GM12878 (cell line): ENCODE data around the gene BTNL9. TPM values are rescaled to one million over a fixed set of nuclear protein-coding genes. Genes with fewer than 3 reads are reported as not detected.

Experiments used
- ATAC-seq: fragments of 200-7000 bp; cut with Tn5 transposase; 3 replicates; pipeline ENCODE4 v1.9.1; 2020; ENCODE audit warnings: mild to moderate bottlenecking, moderate library complexity
- BruUV-seq: library from RNA; stranded (reverse); fragments of 400-500 nt; replicated peaks from 2 replicates; lab custom pipeline; 2021; lab: Mats Ljungman, UMichigan
- CTCF ChIA-PET: fragments of 300-600 bp; sonication (Branson Sonifier 250); formaldehyde crosslinking; extraction: SDS; loops from one replicate; lab custom pipeline; 2021; ENCODE audit warnings: inconsistent platforms; lab: Yijun Ruan, JAX
- POLR2A ChIA-PET: fragments of 350-600 bp; formaldehyde crosslinking; extraction: SDS; loops from one replicate; lab custom pipeline; 2021; ENCODE audit warnings: inconsistent platforms; lab: Charles Lee
- RAD21 ChIA-PET: fragments of 300-600 bp; sonication (Branson Sonifier 250); formaldehyde crosslinking; loops from one replicate; lab custom pipeline; 2023; ENCODE audit warnings: antibody characterized with exemption; ENCODE audit not compliant: unreplicated experiment; lab: Charles Lee
- SMC1A ChIA-PET: fragments of 300-600 bp; sonication (Branson Sonifier 250); formaldehyde crosslinking; loops from one replicate; lab custom pipeline; 2023; ENCODE audit not compliant: unreplicated experiment, uncharacterized antibody; lab: Charles Lee
- DNase-seq: peaks from one replicate; pipeline ENCODE4 v3.0.0-alpha.2; 2011; ENCODE audit warnings: low read depth, low spot score
- FAIRE-seq: peaks from 3 replicates; lab custom pipeline; 2011; peaks lifted over from hg19 to GRCh38; lab: Jason Lieb, UNC
- H2AFZ ChIP-seq: 2 replicates; pipeline ENCODE4 v1.6.0; 2011; ENCODE audit warnings: low read depth, low read length, control low read depth; ENCODE audit not compliant: control insufficient read depth
- H3K27ac ChIP-seq: 2 replicates; pipeline ENCODE4 v1.5.1; 2011; ENCODE audit warnings: control low read depth; ENCODE audit not compliant: control insufficient read depth, insufficient read depth
- H3K27me3 ChIP-seq, 2 experiments: replicated peaks in 1 of 2; 2 replicates each; pipeline versions ENCODE4 v1.6.0 to v1.6.1; 2011; ENCODE audit warnings: low read length in 1 of 2; ENCODE audit not compliant: control insufficient read depth in 2 of 2, insufficient read depth in 2 of 2
- H3K36me3 ChIP-seq, 2 experiments: 2 replicates each; pipeline ENCODE4 v1.5.1; 2011; ENCODE audit warnings: low read length in 1 of 2; ENCODE audit not compliant: control insufficient read depth in 2 of 2, insufficient read depth in 2 of 2
- H3K4me1 ChIP-seq: 2 replicates; pipeline ENCODE4 v1.6.1; 2011; ENCODE audit warnings: mild to moderate bottlenecking, low read length, moderate library complexity, mixed read lengths; ENCODE audit not compliant: control insufficient read depth, insufficient read depth
- H3K4me2 ChIP-seq: 2 replicates; pipeline ENCODE4 v1.6.0; 2011; ENCODE audit warnings: control low read depth; ENCODE audit not compliant: control insufficient read depth, insufficient read depth
- H3K4me3 ChIP-seq: fragments of 200-600 bp; sonication (generic); 2 replicates; pipeline ENCODE4 v1.5.1; 2016
- H3K79me2 ChIP-seq: 2 replicates; pipeline ENCODE4 v1.6.0; 2011; ENCODE audit warnings: low read length; ENCODE audit not compliant: control insufficient read depth, insufficient read depth
- H3K9ac ChIP-seq: 2 replicates; pipeline ENCODE4 v1.8.0; 2011; ENCODE audit warnings: low read length, control low read depth, mixed read lengths; ENCODE audit not compliant: control insufficient read depth, insufficient read depth
- H3K9me3 ChIP-seq: replicated peaks from 3 replicates; pipeline ENCODE4 v1.5.1; 2011; ENCODE audit warnings: mild to moderate bottlenecking, low read length; ENCODE audit not compliant: control insufficient read depth, insufficient read depth
- H4K20me1 ChIP-seq: 2 replicates; pipeline ENCODE4 v1.6.0; 2011; ENCODE audit not compliant: control insufficient read depth, insufficient read depth
- HDAC2 ChIP-seq: fragments of 200-600 bp; sonication (generic); IDR thresholded peaks from 2 replicates; pipeline ENCODE4 v1.6.1; 2017
- MEF2A ChIP-seq: IDR thresholded peaks from 2 replicates; pipeline ENCODE4 v1.6.1; 2011; ENCODE audit warnings: low read depth, mild to moderate bottlenecking, low read length, moderate library complexity; ENCODE audit not compliant: insufficient read depth
- RB1 ChIP-seq: fragments of 450-650 bp; formaldehyde crosslinking; IDR thresholded peaks from 2 replicates; pipeline ENCODE4 v1.6.1; 2017; ENCODE audit warnings: mild to moderate bottlenecking, borderline replicate concordance
- SIN3A ChIP-seq: IDR thresholded peaks from 2 replicates; pipeline ENCODE4 v1.6.1; 2012; ENCODE audit warnings: low read depth, low read length, improper control_type of control experiment
- ZNF207 ChIP-seq: fragments of 450-650 bp; IDR thresholded peaks from 2 replicates; pipeline ENCODE4 v1.6.1; 2014; ENCODE audit warnings: antibody characterized with exemption, mild to moderate bottlenecking, borderline replicate concordance
- WGBS: methylation state at CpG from one replicate; pipeline ENCODE4 v1.1.6; 2016; ENCODE audit warnings: low lambda C conversion rate; ENCODE audit not compliant: insufficient replicate concordance, insufficient coverage; ENCODE audit errors: missing lambda C conversion rate; 5-methylcytosine and 5-hydroxymethylcytosine counted together
- in situ Hi-C: fragments of 300-500 bp; cut with MboI; formaldehyde crosslinking; loops from 9 replicates; pipeline ENCODE4 v1.14.3; 2018; ENCODE audit warnings: mixed read lengths
- intact Hi-C: fragments of 100-400 bp; cut with micrococcal nuclease; formaldehyde crosslinking; loops from one replicate; pipeline ENCODE4 v1.14.2; 2022; ENCODE audit not compliant: unreplicated experiment
- polyA plus RNA-seq, 11 experiments: library from polyadenylated mRNA; depleted of rRNA in 4 of 11; unstranded in 6 of 11; stranded (reverse) in 5 of 11; fragments of >200 nt; fragmentation: Nextera tagmentation in 4 of 11; fragmentation: Illumina TruSeq in 1 of 11; extraction: Ambion mirVana in 4 of 11; extraction: Trizol in 1 of 11; gene quantifications; 1 replicate in 1 of 11; 2 replicates in 10 of 11; pipeline versions ENCODE4 v1.2.1 to v1.2.3, GENCODE V29; 2011 to 2016; ENCODE audit warnings: inconsistent platforms in 2 of 11, missing spikeins in 2 of 11, low read depth in 1 of 11
- total RNA-seq, 4 experiments: library from RNA; depleted of rRNA in 3 of 4; stranded (reverse); fragments of >200 nt in 3 of 4; fragmentation: Illumina TruSeq in 1 of 4; extraction: Trizol in 1 of 4; gene quantifications; 2 replicates each; pipeline versions ENCODE4 v1.2.1 to v1.2.3, GENCODE V29; 2013 to 2021
- TF ChIP-seq, protein P1 (sequence below): fragments of 450-650 bp; formaldehyde crosslinking; IDR thresholded peaks from 2 replicates; pipeline ENCODE4 v1.4.0; 2022; ENCODE audit warnings: mild to moderate bottlenecking, moderate library complexity

The BTNL9 gene
- total and polyA plus RNA-seq, 10 of the 15 experiments (the other 5 are each of a cell fraction or from before 2014, with no cell fraction given), result 0.01 to 16.5 (median 0.06) TPM; not detected in 5

- DNase-seq (no peak), FAIRE-seq (no peak), ATAC-seq (no peak)
- intact Hi-C loops (no loop called here), in situ Hi-C loops (no loop called here)
- Histone ChIP-seq H3K79me2 (no peaks in the 10 kb centered on the region), H3K36me3 (no peaks in the 10 kb centered on the region), H3K4me3 (no peak overlapping the region), H3K9me3 (no peaks in the 10 kb centered on the region; the same call in 2 of the 3 replicates), H3K4me2 (no peak overlapping the region), H3K4me1 (no peaks in the 10 kb centered on the region), H3K27ac (no peak overlapping the region), H2AFZ (no peak overlapping the region), H4K20me1 (no peaks in the 10 kb centered on the region), H3K27me3 (no peaks in the 10 kb centered on the region; a peak in 1 of 4 replicates), H3K9ac (no peak overlapping the region)
- WGBS, result 76% methylated on average over 7 of the region's 7 CpGs
- ChIA-PET RAD21 (interaction anchor here (1.3 kb wide), 1 partner anchor 196 kb away, joined by 5 read pairs; no protein-coding TSS in a partner anchor), POLR2A (no interaction called here), SMC1A (interaction anchor here (0.9 kb wide), 1 partner anchor 16 kb away, joined by 3 read pairs; no protein-coding TSS in a partner anchor), CTCF (interaction anchor here (0.8 to 1.6 kb wide), 2 partner anchors 10 to 155 kb away, joined by 4 to 6 read pairs; no protein-coding TSS in a partner anchor)
- no TSS peak for BruUV-seq
- TF ChIP-seq SIN3A, result no peak
- TF ChIP-seq HDAC2, result no peak
- TF ChIP-seq RB1, result no peak
- TF ChIP-seq, protein P1, sequence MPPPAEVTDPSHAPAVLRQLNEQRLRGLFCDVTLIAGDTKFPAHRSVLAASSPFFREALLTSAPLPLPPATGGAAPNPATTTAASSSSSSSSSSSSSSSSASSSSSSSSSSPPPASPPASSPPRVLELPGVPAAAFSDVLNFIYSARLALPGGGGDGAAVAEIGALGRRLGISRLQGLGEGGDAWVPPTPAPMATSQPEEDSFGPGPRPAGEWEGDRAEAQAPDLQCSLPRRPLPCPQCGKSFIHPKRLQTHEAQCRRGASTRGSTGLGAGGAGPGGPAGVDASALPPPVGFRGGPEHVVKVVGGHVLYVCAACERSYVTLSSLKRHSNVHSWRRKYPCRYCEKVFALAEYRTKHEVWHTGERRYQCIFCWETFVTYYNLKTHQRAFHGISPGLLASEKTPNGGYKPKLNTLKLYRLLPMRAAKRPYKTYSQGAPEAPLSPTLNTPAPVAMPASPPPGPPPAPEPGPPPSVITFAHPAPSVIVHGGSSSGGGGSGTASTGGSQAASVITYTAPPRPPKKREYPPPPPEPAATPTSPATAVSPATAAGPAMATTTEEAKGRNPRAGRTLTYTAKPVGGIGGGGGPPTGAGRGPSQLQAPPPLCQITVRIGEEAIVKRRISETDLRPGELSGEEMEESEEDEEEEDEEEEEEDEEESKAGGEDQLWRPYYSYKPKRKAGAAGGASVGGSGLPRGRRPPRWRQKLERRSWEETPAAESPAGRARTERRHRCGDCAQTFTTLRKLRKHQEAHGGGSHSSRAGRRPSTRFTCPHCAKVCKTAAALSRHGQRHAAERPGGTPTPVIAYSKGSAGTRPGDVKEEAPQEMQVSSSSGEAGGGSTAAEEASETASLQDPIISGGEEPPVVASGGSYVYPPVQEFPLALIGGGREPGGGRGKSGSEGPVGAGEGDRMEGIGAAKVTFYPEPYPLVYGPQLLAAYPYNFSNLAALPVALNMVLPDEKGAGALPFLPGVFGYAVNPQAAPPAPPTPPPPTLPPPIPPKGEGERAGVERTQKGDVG (CRISPR knock-in tag), result no peak
- no peak for TF ChIP-seq ZNF207
- no peak for TF ChIP-seq MEF2A
These were observed 24.9 kb downstream of the BTNL9 start for GRCh38 chr5:181064987-181065386.
